Trophoblast cell (in vitro differentiated cells and primary cell): Measurements from ENCODE around the gene TACC3.

Experiments
- DNase-seq, 2 donors: peaks; one replicate each; pipeline ENCODE4 v3.0.0-alpha.2; 2016
- H2AFZ ChIP-seq: 2 replicates; pipeline ENCODE4 v1.6.1; 2013; ENCODE audit warnings: low read length, moderate library complexity, mild to moderate bottlenecking; ENCODE audit not compliant: insufficient read depth, poor library complexity
- H2AK5ac ChIP-seq: 2 replicates; pipeline ENCODE4 v1.6.1; 2013; ENCODE audit warnings: mild to moderate bottlenecking, low read length
- H2BK120ac ChIP-seq: 2 replicates; pipeline ENCODE4 v1.6.1; 2013; ENCODE audit warnings: low read length, mild to moderate bottlenecking, moderate library complexity; ENCODE audit not compliant: insufficient read depth, poor library complexity
- H2BK12ac ChIP-seq: 2 replicates; pipeline ENCODE4 v1.6.1; 2013; ENCODE audit warnings: mild to moderate bottlenecking, low read length, moderate library complexity
- H2BK5ac ChIP-seq: 2 replicates; pipeline ENCODE4 v1.6.1; 2013; ENCODE audit warnings: low read length, low read depth, moderate library complexity, mild to moderate bottlenecking; ENCODE audit not compliant: poor library complexity
- H3K14ac ChIP-seq: 2 replicates; pipeline ENCODE4 v1.6.1; 2013; ENCODE audit warnings: mild to moderate bottlenecking, low read length
- H3K18ac ChIP-seq: 2 replicates; pipeline ENCODE4 v1.6.1; 2013; ENCODE audit warnings: mild to moderate bottlenecking, low read length
- H3K23ac ChIP-seq: 2 replicates; pipeline ENCODE4 v1.6.1; 2013; ENCODE audit warnings: low read length
- H3K27ac ChIP-seq: 2 replicates; pipeline ENCODE4 v1.5.1; 2013; ENCODE audit warnings: low read depth, mild to moderate bottlenecking, inconsistent platforms, low read length, moderate library complexity
- H3K27me3 ChIP-seq: 2 replicates; pipeline ENCODE4 v1.6.1; 2013; ENCODE audit warnings: inconsistent platforms, mild to moderate bottlenecking, low read length, moderate library complexity; ENCODE audit not compliant: insufficient read depth
- H3K36me3 ChIP-seq, 2 experiments: 1 replicate in 1 of 2; 2 replicates in 1 of 2; pipeline ENCODE4 v1.6.1; 2013; ENCODE audit warnings: low read length in 2 of 2, mild to moderate bottlenecking in 2 of 2, moderate library complexity in 1 of 2; ENCODE audit not compliant: insufficient read depth in 2 of 2, control insufficient read depth in 1 of 2
- H3K4ac ChIP-seq: 2 replicates; pipeline ENCODE4 v1.6.1; 2013; ENCODE audit warnings: low read depth, mild to moderate bottlenecking, low read length, moderate library complexity
- H3K4me1 ChIP-seq, 2 experiments: 1 replicate in 1 of 2; 2 replicates in 1 of 2; pipeline ENCODE4 v1.6.1; 2013; ENCODE audit warnings: low read length in 2 of 2, mild to moderate bottlenecking in 2 of 2, moderate library complexity in 1 of 2; ENCODE audit not compliant: insufficient read depth in 2 of 2, control insufficient read depth in 1 of 2
- H3K4me2 ChIP-seq: 2 replicates; pipeline ENCODE4 v1.6.1; 2013; ENCODE audit warnings: inconsistent platforms, mild to moderate bottlenecking, low read length, moderate library complexity
- H3K4me3 ChIP-seq: 2 replicates; pipeline ENCODE4 v1.5.1; 2013; ENCODE audit warnings: mild to moderate bottlenecking, low read depth, low read length, inconsistent platforms
- H3K79me1 ChIP-seq: one replicate; pipeline ENCODE4 v1.6.1; 2013; ENCODE audit warnings: low read length
- H3K79me2 ChIP-seq: 2 replicates; pipeline ENCODE4 v1.6.1; 2013; ENCODE audit warnings: low read length, mild to moderate bottlenecking; ENCODE audit not compliant: control insufficient read depth, insufficient read depth, poor library complexity
- H3K9ac ChIP-seq: 2 replicates; pipeline ENCODE4 v1.6.1; 2013; ENCODE audit warnings: mild to moderate bottlenecking, low read length
- H3K9me3 ChIP-seq: 2 replicates; pipeline ENCODE4 v1.6.1; 2013; ENCODE audit warnings: low read depth, mild to moderate bottlenecking, control low read depth, inconsistent platforms, low read length; ENCODE audit not compliant: insufficient read depth
- H4K12ac ChIP-seq: 2 replicates; pipeline ENCODE4 v1.6.1; 2013; ENCODE audit warnings: low read depth, mild to moderate bottlenecking, low read length, moderate library complexity
- H4K8ac ChIP-seq: 2 replicates; pipeline ENCODE4 v1.6.1; 2013; ENCODE audit warnings: low read depth, mild to moderate bottlenecking, low read length, moderate library complexity
- H4K91ac ChIP-seq: one replicate; pipeline ENCODE4 v1.6.1; 2013; ENCODE audit warnings: low read depth, mild to moderate bottlenecking, low read length, moderate library complexity
- WGBS: extraction: QIAGEN DNeasy Blood & Tissue Kit; methylation state at CpG from one replicate; pipeline ENCODE4 v1.1.7; 2013; ENCODE audit warnings: missing lambda C conversion rate; ENCODE audit not compliant: insufficient read length, insufficient coverage; ENCODE audit errors: extremely low coverage; 5-methylcytosine and 5-hydroxymethylcytosine counted together

TACC3 gene

GRCh38 chr4:1745697-1746096 lies 24.4 kb downstream of the TACC3 start:
- no peaks in the 10 kb centered on the region for H3K79me2 ChIP-seq
- no peak overlapping the region for H2BK5ac ChIP-seq
- H3K9ac ChIP-seq = no peak overlapping the region
- H3K4me1 ChIP-seq = no peaks in the 10 kb centered on the region
- H3K14ac ChIP-seq = no peak overlapping the region
- no peak overlapping the region for H3K4me3 ChIP-seq
- no peak overlapping the region for H2BK120ac ChIP-seq
- no peak overlapping the region for H2AK5ac ChIP-seq
- no peak overlapping the region for H3K4ac ChIP-seq
- H4K91ac ChIP-seq = no peak overlapping the region
- H4K8ac ChIP-seq = no peak overlapping the region
- peaks cover 2% of the 10 kb centered on the region for H3K9me3 ChIP-seq
- no peak overlapping the region for H2AFZ ChIP-seq
- no peak overlapping the region for H4K12ac ChIP-seq
- no peaks in the 10 kb centered on the region for H3K27me3 ChIP-seq
- no CpG with 5 or more reads among the region's 12 CpGs for WGBS
- H3K27ac ChIP-seq = no peak overlapping the region
- DNase-seq = no peak
- H3K23ac ChIP-seq = no peak overlapping the region
- no peak overlapping the region for H3K18ac ChIP-seq
- no peak overlapping the region for H3K4me2 ChIP-seq
- no peaks in the 10 kb centered on the region for H3K79me1 ChIP-seq
- H2BK12ac ChIP-seq = no peak overlapping the region
- peaks cover 31 to 33% of the 10 kb centered on the region in 2 experiments for H3K36me3 ChIP-seq

- H3K79me1 ChIP-seq = no peaks in the 10 kb centered on the region
- no peaks in the 10 kb centered on the region for H3K27me3 ChIP-seq
- no peak overlapping the region for H3K4me2 ChIP-seq
- H3K27ac ChIP-seq = no peak overlapping the region
- H2BK12ac ChIP-seq = no peak overlapping the region
- no peak overlapping the region for H3K4me3 ChIP-seq
- no peak overlapping the region for H3K18ac ChIP-seq
- H4K12ac ChIP-seq = no peak overlapping the region
- WGBS = no CpG with 5 or more reads among the region's 17 CpGs
- H3K4me1 ChIP-seq = no peaks in the 10 kb centered on the region
- H2AK5ac ChIP-seq = no peak overlapping the region
- H4K8ac ChIP-seq = no peak overlapping the region
- H3K36me3 ChIP-seq = peaks cover 25 to 27% of the 10 kb centered on the region in 2 experiments
- no peak overlapping the region for H2BK120ac ChIP-seq
- H3K79me2 ChIP-seq = no peaks in the 10 kb centered on the region
- no peak overlapping the region for H3K23ac ChIP-seq
- H3K9me3 ChIP-seq = no peaks in the 10 kb centered on the region
- H3K14ac ChIP-seq = no peak overlapping the region
- no peak overlapping the region for H3K9ac ChIP-seq
- H3K4ac ChIP-seq = no peak overlapping the region
- H2BK5ac ChIP-seq = no peak overlapping the region
- H2AFZ ChIP-seq = no peak overlapping the region
- H4K91ac ChIP-seq = no peak overlapping the region
- peak; percentile 61 to 81 for DNase-seq
Observed at GRCh38 chr4:1746265-1746691, 25.0 kb downstream of the TACC3 start.

DNA sequence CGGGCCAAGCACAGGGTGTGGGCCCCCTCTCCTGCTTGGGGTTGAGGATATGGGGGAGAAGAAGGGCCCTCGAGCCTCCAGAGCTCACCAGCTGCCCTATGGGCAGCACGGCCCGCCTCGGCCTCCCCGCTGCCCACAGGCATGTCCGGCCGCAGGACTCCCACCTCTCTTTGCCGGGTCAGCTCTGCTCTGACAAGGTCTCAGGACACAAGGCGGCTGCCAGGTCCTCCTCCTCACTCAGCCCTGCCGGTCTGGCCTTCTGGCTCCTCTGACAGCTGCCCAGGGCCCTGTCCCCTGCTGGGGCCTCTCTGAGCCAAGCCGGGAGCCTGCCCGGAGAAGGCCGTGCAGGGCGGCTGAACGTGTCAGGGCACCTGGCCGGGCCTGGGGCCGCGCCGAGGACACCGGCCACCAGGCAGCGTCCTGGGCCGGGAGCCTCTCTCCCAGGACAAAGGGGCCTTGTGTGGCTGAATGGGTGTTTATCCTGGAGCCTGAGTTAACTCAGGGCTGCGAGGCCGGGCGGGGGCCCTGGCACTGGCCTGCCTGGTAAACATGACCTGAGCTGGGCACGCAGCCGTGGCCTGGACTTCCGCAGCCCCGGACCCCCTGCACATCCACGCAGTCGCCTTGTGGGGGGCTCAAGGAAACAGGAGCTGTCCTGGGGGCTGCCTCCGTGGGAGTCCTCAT lies 25.7 kb downstream of the TACC3 start:
- WGBS = no CpG with 5 or more reads among the region's 33 CpGs
- Histone ChIP-seq H2AK5ac (no peak overlapping the region), H2BK5ac (no peak overlapping the region), H4K91ac (no peak overlapping the region), H3K9ac (no peak overlapping the region), H3K18ac (no peak overlapping the region), H4K12ac (no peak overlapping the region), H3K4me2 (no peak overlapping the region), H2AFZ (no peak overlapping the region), H3K27ac (no peak overlapping the region), H3K27me3 (no peaks in the 10 kb centered on the region), H3K9me3 (no peaks in the 10 kb centered on the region), H3K23ac (no peak overlapping the region), H3K36me3 (peaks cover 19 to 20% of the 10 kb centered on the region in 2 experiments), H3K14ac (no peak overlapping the region), H3K4ac (no peak overlapping the region), H4K8ac (no peak overlapping the region), H3K79me2 (no peaks in the 10 kb centered on the region), H2BK120ac (no peak overlapping the region), H3K4me3 (no peak overlapping the region), H2BK12ac (no peak overlapping the region), H3K79me1 (no peaks in the 10 kb centered on the region), H3K4me1 (no peaks in the 10 kb centered on the region)
- DNase-seq = no peak

DNA sequence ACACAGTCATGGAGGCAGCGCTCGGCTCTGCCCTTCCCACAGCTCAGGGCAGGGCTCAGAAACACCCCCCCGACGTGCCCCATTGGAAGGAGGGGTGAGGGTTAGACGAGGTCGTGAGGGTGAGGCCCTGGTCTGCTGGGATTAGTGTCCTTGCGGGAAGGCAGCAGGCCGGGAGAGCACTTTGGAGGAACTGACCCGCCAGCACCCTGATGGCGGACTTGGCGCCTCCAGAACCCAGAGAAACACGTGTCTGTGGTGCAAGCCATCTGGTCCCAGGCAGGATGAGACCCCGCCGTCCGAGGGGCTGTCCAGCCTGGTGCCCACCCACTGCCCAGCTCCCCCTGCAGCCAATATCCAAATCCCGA lies 26.3 kb downstream of the TACC3 start:
- Histone ChIP-seq H3K4me2 (no peak overlapping the region), H2AFZ (no peak overlapping the region), H3K14ac (no peak overlapping the region), H3K27me3 (no peaks in the 10 kb centered on the region), H2BK12ac (no peak overlapping the region), H3K4me3 (no peak overlapping the region), H3K4me1 (peaks cover 0 to 3% of the 10 kb centered on the region in 2 experiments), H3K9me3 (no peaks in the 10 kb centered on the region), H3K36me3 (peaks cover 17% of the 10 kb centered on the region in 2 experiments), H2BK120ac (no peak overlapping the region), H3K79me1 (no peaks in the 10 kb centered on the region), H4K91ac (no peak overlapping the region), H3K79me2 (no peaks in the 10 kb centered on the region), H3K23ac (no peak overlapping the region), H4K12ac (no peak overlapping the region), H2BK5ac (no peak overlapping the region), H2AK5ac (no peak overlapping the region), H4K8ac (no peak overlapping the region), H3K9ac (no peak overlapping the region), H3K18ac (no peak overlapping the region), H3K4ac (no peak overlapping the region), H3K27ac (no peak overlapping the region)
- DNase-seq = no peak
- WGBS = no CpG with 5 or more reads among the region's 16 CpGs
